Measurements from ENCODE around the gene XYLT1. TPM values are rescaled to one million over a fixed set of nuclear protein-coding genes. Genes with fewer than 3 reads are reported as not detected.

XYLT1 gene
- total and polyA plus RNA-seq, 2 experiments from 2014 or later: 4.5 to 26.3 TPM

- H3K27me3 ChIP-seq (replicated peaks; ENCODE audit: insufficient read depth): no peaks in the 10 kb centered on the region
- no peaks in the 10 kb centered on the region for H3K9me2 ChIP-seq (ENCODE audit: insufficient read depth)
- no peaks in the 10 kb centered on the region for H3K36me3 ChIP-seq (ENCODE audit: low read depth)
- H2AFZ ChIP-seq: no peak overlapping the region
- no peak for TF ChIP-seq EZH2 (IDR thresholded peaks at IDR 0.05; ENCODE audit: insufficient read depth, poor library complexity, severe bottlenecking)
- TF ChIP-seq EZH2phosphoT487 (IDR thresholded peaks at IDR 0.05; ENCODE audit: insufficient read depth, low read depth): no peak
- H3K9ac ChIP-seq: no peak overlapping the region
- in situ Hi-C loops (cut with MboI): loop anchor here (25.0 kb wide), 1 partner anchor 94 kb away; no protein-coding TSS in a partner anchor
- 97 to 98% methylated on average over 5 of the region's 5 CpGs for WGBS, 2 experiments (ENCODE audit: low coverage in 1 of 2, low lambda C conversion rate in 2 of 2, missing lambda C conversion rate in 2 of 2)
- H3F3A ChIP-seq (ENCODE audit: insufficient read depth): peaks cover 16% of the 10 kb centered on the region
- H3K79me2 ChIP-seq (ENCODE audit: insufficient read depth): no peaks in the 10 kb centered on the region
- no peak overlapping the region for H3K4me3 ChIP-seq
- no peaks in the 10 kb centered on the region for H4K20me1 ChIP-seq (ENCODE audit: insufficient read depth)
- peaks cover 2% of the 10 kb centered on the region for H3K4me1 ChIP-seq (ENCODE audit: insufficient read depth)
- H3K27ac ChIP-seq: no peak overlapping the region
- no peaks in the 10 kb centered on the region for H3K9me3 ChIP-seq (ENCODE audit: low read depth)
- DNase-seq: no peak
- no peak overlapping the region for H3K4me2 ChIP-seq (ENCODE audit: unreplicated experiment)
Observed at GRCh38 chr16:17168181-17168580, 302.6 kb downstream of the XYLT1 start.

- no peak overlapping the region for H3K4me2 ChIP-seq (ENCODE audit: unreplicated experiment)
- no peaks in the 10 kb centered on the region for H3K9me3 ChIP-seq (ENCODE audit: low read depth)
- H3K9me2 ChIP-seq (ENCODE audit: insufficient read depth): no peaks in the 10 kb centered on the region
- no peaks in the 10 kb centered on the region for H3K79me2 ChIP-seq (ENCODE audit: insufficient read depth)
- DNase-seq: peak; percentile 5
- H3K27ac ChIP-seq: no peak overlapping the region
- no peak for TF ChIP-seq EZH2 (IDR thresholded peaks at IDR 0.05; ENCODE audit: insufficient read depth, poor library complexity, severe bottlenecking)
- TF ChIP-seq EZH2phosphoT487 (IDR thresholded peaks at IDR 0.05; ENCODE audit: insufficient read depth, low read depth): no peak
- H3K4me1 ChIP-seq (ENCODE audit: insufficient read depth): no peaks in the 10 kb centered on the region
- in situ Hi-C loops (cut with MboI): loop anchor here (25.0 kb wide), 1 partner anchor 96 kb away; no protein-coding TSS in a partner anchor
- no peak overlapping the region for H3K4me3 ChIP-seq
- H4K20me1 ChIP-seq (ENCODE audit: insufficient read depth): no peaks in the 10 kb centered on the region
- H3K36me3 ChIP-seq (ENCODE audit: low read depth): no peaks in the 10 kb centered on the region
- no peak overlapping the region for H3K9ac ChIP-seq
- WGBS, 2 experiments (ENCODE audit: low coverage in 1 of 2, low lambda C conversion rate in 2 of 2, missing lambda C conversion rate in 2 of 2): 85 to 88% methylated on average over 4 of the region's 4 CpGs
- no peaks in the 10 kb centered on the region for H3K27me3 ChIP-seq (replicated peaks; ENCODE audit: insufficient read depth)
- H2AFZ ChIP-seq: no peak overlapping the region
- H3F3A ChIP-seq (ENCODE audit: insufficient read depth): peaks cover 10% of the 10 kb centered on the region; the same call in 1 of the 2 replicates
Observed at GRCh38 chr16:17166095-17166494, 304.7 kb downstream of the XYLT1 start.

- H3K27ac ChIP-seq: no peak overlapping the region
- no peaks in the 10 kb centered on the region for H3K9me3 ChIP-seq (ENCODE audit: low read depth)
- in situ Hi-C loops (cut with MboI): loop anchor here (25.0 kb wide), 1 partner anchor 100 kb away; no protein-coding TSS in a partner anchor
- no peak overlapping the region for H3K4me2 ChIP-seq (ENCODE audit: unreplicated experiment)
- H3K36me3 ChIP-seq (ENCODE audit: low read depth): no peaks in the 10 kb centered on the region
- H3K9ac ChIP-seq: no peak overlapping the region
- H2AFZ ChIP-seq: no peak overlapping the region
- H3K4me1 ChIP-seq (ENCODE audit: insufficient read depth): no peaks in the 10 kb centered on the region
- no peaks in the 10 kb centered on the region; the same call in 1 of the 2 replicates for H3K79me2 ChIP-seq (ENCODE audit: insufficient read depth)
- no peaks in the 10 kb centered on the region for H4K20me1 ChIP-seq (ENCODE audit: insufficient read depth)
- H3K27me3 ChIP-seq (replicated peaks; ENCODE audit: insufficient read depth): no peaks in the 10 kb centered on the region
- H3K4me3 ChIP-seq: no peak overlapping the region
- H3F3A ChIP-seq (ENCODE audit: insufficient read depth): 0 out of 2 replicates have a peak, but pooled peaks cover 4% of the 10 kb centered on the region
- DNase-seq: peak; percentile 48
- no peaks in the 10 kb centered on the region for H3K9me2 ChIP-seq (ENCODE audit: insufficient read depth)
- TF ChIP-seq EZH2phosphoT487 (IDR thresholded peaks at IDR 0.05; ENCODE audit: insufficient read depth, low read depth) (no peak), EZH2 (IDR thresholded peaks at IDR 0.05; ENCODE audit: insufficient read depth, poor library complexity, severe bottlenecking) (no peak)
- 57 to 70% methylated on average over 3 of the region's 3 CpGs for WGBS, 2 experiments (ENCODE audit: low coverage in 1 of 2, low lambda C conversion rate in 2 of 2, missing lambda C conversion rate in 2 of 2)
Observed at GRCh38 chr16:17162560-17162959, 308.2 kb downstream of the XYLT1 start.

GRCh38 chr16:17160920-17161431 is 309.8 kb downstream of the XYLT1 start:
- Histone ChIP-seq H2AFZ (no peak overlapping the region), H3K9me3 (ENCODE audit: low read depth) (no peaks in the 10 kb centered on the region), H3K27me3 (replicated peaks; ENCODE audit: insufficient read depth) (no peaks in the 10 kb centered on the region), H3K9me2 (ENCODE audit: insufficient read depth) (no peaks in the 10 kb centered on the region), H3K4me1 (ENCODE audit: insufficient read depth) (no peaks in the 10 kb centered on the region), H3K36me3 (ENCODE audit: low read depth) (no peaks in the 10 kb centered on the region), H3K27ac (no peak overlapping the region), H3K9ac (no peak overlapping the region), H3K4me2 (ENCODE audit: unreplicated experiment) (no peak overlapping the region), H3F3A (ENCODE audit: insufficient read depth) (0 out of 2 replicates have a peak, but pooled peaks cover 4% of the 10 kb centered on the region), H3K79me2 (ENCODE audit: insufficient read depth) (no peaks in the 10 kb centered on the region; the same call in 1 of the 2 replicates), H3K4me3 (no peak overlapping the region), H4K20me1 (ENCODE audit: insufficient read depth) (no peaks in the 10 kb centered on the region)
- TF ChIP-seq EZH2 (IDR thresholded peaks at IDR 0.05; ENCODE audit: insufficient read depth, poor library complexity, severe bottlenecking) (no peak), EZH2phosphoT487 (IDR thresholded peaks at IDR 0.05; ENCODE audit: insufficient read depth, low read depth) (no peak)
- no peak for DNase-seq
- 89 to 92% methylated on average over 16 to 17 of the region's 17 CpGs for WGBS, 2 experiments (ENCODE audit: low coverage in 1 of 2, low lambda C conversion rate in 2 of 2, missing lambda C conversion rate in 2 of 2)
- in situ Hi-C loops (cut with MboI): loop anchor here (25.0 kb wide), 1 partner anchor 101 kb away; no protein-coding TSS in a partner anchor
